Measurements from ENCODE around the gene CMTM8.
A peak's percentile ranks its signal among the peaks of the same experiment; 100 is the strongest.

The CMTM8 gene

GRCh38 chr3:32303977-32304881, 65.7 kb downstream of the CMTM8 start:
- Mint-ChIP-seq H3K4me1 (no peaks in the 10 kb centered on the region), H3K4me3 (no peak overlapping the region), H3K27me3 (peaks cover 16% of the 10 kb centered on the region), H3K36me3 (peaks cover 4% of the 10 kb centered on the region), H3K27ac (no peak overlapping the region), H3K9me3 (no peaks in the 10 kb centered on the region)
- ATAC-seq, result no peak

GRCh38 chr3:32305361-32305876, 66.9 kb downstream of the CMTM8 start:
- no peak for ATAC-seq
- Mint-ChIP-seq H3K27me3 (peaks cover 10% of the 10 kb centered on the region), H3K9me3 (no peaks in the 10 kb centered on the region), H3K4me1 (peaks cover 8% of the 10 kb centered on the region), H3K27ac (no peak overlapping the region), H3K4me3 (no peak overlapping the region), H3K36me3 (peaks cover 4% of the 10 kb centered on the region)

- Mint-ChIP-seq H3K4me3 (no peak overlapping the region), H3K9me3 (no peaks in the 10 kb centered on the region), H3K36me3 (peaks cover 4% of the 10 kb centered on the region), H3K27me3 (peaks cover 9% of the 10 kb centered on the region), H3K4me1 (peaks cover 8% of the 10 kb centered on the region), H3K27ac (no peak overlapping the region)
- no peak for ATAC-seq
Measured at GRCh38 chr3:32306072-32306471, 67.6 kb downstream of the CMTM8 start.

- H3K27ac Mint-ChIP-seq, result no peak overlapping the region
- no peak for ATAC-seq
- H3K36me3 Mint-ChIP-seq, result peaks cover 4% of the 10 kb centered on the region
Measured at GRCh38 chr3:32307591-32307990, 69.1 kb downstream of the CMTM8 start.

GRCh38 chr3:32308378-32308777, 69.9 kb downstream of the CMTM8 start:
- peaks cover 4% of the 10 kb centered on the region for H3K36me3 Mint-ChIP-seq
- no peak for ATAC-seq
- no peaks in the 10 kb centered on the region for H3K9me3 Mint-ChIP-seq
- peaks cover 8% of the 10 kb centered on the region for H3K4me1 Mint-ChIP-seq
- H3K27me3 Mint-ChIP-seq, result peaks cover 32% of the 10 kb centered on the region
- no peak overlapping the region for H3K27ac Mint-ChIP-seq
- no peak overlapping the region for H3K4me3 Mint-ChIP-seq

More at GRCh38 chr3:32307591-32307990, 69.1 kb downstream of the CMTM8 start:
- H3K4me3 Mint-ChIP-seq, result no peak overlapping the region
- peaks cover 24% of the 10 kb centered on the region for H3K27me3 Mint-ChIP-seq
- no peaks in the 10 kb centered on the region for H3K9me3 Mint-ChIP-seq
- peaks cover 8% of the 10 kb centered on the region for H3K4me1 Mint-ChIP-seq

DNA sequence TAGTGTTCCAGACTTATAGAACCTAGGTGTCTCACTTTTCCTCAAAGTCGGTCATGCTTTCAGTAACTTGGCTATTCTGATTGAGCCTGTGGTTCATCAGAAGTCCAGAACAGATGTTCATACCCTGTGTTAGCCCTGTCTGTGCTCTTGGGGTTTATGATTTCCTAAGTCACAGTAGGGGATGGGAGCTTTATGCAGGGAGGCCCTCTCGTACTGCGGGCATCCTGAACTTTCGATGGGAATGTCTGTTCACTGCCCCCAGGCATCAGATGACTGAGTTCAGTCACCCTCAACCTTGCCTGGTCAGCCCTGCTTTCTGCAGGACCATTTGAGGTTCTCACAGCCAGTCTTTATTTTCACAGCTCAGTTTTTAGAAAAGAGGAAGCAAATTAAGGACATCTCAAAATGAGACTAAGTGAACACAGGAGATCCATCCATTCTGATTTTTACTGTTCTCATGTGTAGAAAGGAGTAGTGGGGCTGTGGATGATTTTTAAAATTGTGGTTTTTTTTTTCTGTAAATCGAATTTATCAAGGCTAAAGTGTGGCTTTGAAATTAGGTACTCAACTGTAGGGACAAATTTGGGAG, 71.3 kb downstream of the CMTM8 start:
- Mint-ChIP-seq H3K27ac (no peak overlapping the region), H3K9me3 (no peaks in the 10 kb centered on the region), H3K4me1 (peaks cover 17% of the 10 kb centered on the region), H3K4me3 (no peak overlapping the region), H3K27me3 (peaks cover 43% of the 10 kb centered on the region), H3K36me3 (peaks cover 4% of the 10 kb centered on the region)
- peak; percentile 72 for ATAC-seq

DNA sequence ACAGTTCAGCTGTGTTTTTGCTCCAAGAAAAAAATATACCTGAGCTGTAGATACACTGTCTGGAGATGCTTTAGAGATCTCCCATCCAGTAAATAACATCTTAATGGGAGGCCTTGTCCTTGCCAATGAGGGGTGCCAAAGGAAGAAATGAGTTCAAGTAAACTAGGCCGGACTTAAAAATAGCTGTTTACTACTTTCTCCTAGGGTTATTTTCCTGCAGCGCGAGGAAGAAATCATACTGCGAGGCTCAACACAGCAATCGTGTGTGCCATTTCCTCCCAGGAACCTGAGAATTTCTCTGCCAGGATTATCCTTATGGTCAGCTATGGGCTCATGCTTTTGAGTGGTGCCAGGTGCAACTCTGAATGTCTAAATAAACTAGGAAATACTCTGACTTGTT, 71.9 kb downstream of the CMTM8 start:
- Mint-ChIP-seq H3K27ac (no peak overlapping the region), H3K36me3 (peaks cover 4% of the 10 kb centered on the region), H3K27me3 (peaks cover 43% of the 10 kb centered on the region), H3K9me3 (no peaks in the 10 kb centered on the region), H3K4me3 (no peak overlapping the region), H3K4me1 (peaks cover 17% of the 10 kb centered on the region)
- no peak for ATAC-seq

GRCh38 chr3:32310918-32311839, 72.7 kb downstream of the CMTM8 start:
- H3K4me3 Mint-ChIP-seq, result no peak overlapping the region
- no peak for ATAC-seq
- H3K4me1 Mint-ChIP-seq, result peaks cover 17% of the 10 kb centered on the region
- H3K27ac Mint-ChIP-seq, result no peak overlapping the region
- peaks cover 43% of the 10 kb centered on the region for H3K27me3 Mint-ChIP-seq
- no peaks in the 10 kb centered on the region for H3K9me3 Mint-ChIP-seq
- peaks cover 4% of the 10 kb centered on the region for H3K36me3 Mint-ChIP-seq

DNA sequence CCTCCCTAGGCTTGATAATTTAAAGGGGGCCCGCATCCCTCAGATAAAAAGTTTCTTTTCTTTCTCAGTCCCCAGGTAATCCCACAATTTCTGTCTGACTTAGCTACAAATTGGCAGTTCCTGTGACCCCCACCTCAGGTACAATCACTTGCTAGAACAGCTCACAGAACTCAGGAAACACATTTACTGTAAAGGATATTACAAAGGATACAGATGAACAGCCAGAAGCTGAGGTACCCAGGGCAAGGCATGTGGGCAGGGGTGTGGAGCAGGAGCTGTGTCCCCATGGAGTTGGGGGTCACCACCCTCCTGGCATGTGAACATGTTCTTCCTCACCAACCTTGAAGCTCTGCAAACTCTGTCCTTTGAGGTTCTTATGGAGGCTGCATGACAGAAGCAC, 73.8 kb downstream of the CMTM8 start:
- peaks cover 17% of the 10 kb centered on the region for H3K4me1 Mint-ChIP-seq
- no peak for ATAC-seq
- H3K27me3 Mint-ChIP-seq, result peaks cover 35% of the 10 kb centered on the region
- H3K4me3 Mint-ChIP-seq, result no peak overlapping the region
- no peaks in the 10 kb centered on the region for H3K36me3 Mint-ChIP-seq
- H3K27ac Mint-ChIP-seq, result no peak overlapping the region
- no peaks in the 10 kb centered on the region for H3K9me3 Mint-ChIP-seq

DNA sequence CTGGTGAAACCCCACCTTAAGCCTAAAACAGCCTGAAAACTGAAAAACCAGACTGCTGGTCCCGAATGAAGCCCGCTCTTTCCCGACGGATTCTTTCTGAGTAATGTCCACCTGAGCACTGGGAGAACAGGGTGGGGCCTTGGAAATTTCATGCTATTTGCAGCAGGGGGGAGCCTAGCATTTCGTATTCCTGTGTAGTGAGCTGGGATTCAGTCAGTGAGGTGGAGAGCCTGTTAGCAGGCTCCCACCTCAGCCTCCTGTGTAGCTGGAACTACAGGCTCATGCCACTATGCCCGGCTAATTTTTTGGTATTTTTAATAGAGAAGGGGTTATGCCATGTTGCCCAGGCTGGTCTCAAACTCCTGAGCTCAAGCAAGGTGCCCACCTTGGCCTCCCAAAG, 74.7 kb downstream of the CMTM8 start:
- Mint-ChIP-seq H3K27ac (no peak overlapping the region), H3K27me3 (peaks cover 35% of the 10 kb centered on the region), H3K4me1 (peaks cover 17% of the 10 kb centered on the region), H3K9me3 (no peaks in the 10 kb centered on the region), H3K36me3 (no peaks in the 10 kb centered on the region), H3K4me3 (no peak overlapping the region)
- no peak for ATAC-seq

GRCh38 chr3:32313723-32314473, 75.4 kb downstream of the CMTM8 start:
- Mint-ChIP-seq H3K36me3 (no peaks in the 10 kb centered on the region), H3K4me3 (no peak overlapping the region), H3K27ac (no peak overlapping the region), H3K27me3 (peaks cover 35% of the 10 kb centered on the region), H3K4me1 (peaks cover 17% of the 10 kb centered on the region), H3K9me3 (no peaks in the 10 kb centered on the region)
- peak; percentile 37 for ATAC-seq

DNA sequence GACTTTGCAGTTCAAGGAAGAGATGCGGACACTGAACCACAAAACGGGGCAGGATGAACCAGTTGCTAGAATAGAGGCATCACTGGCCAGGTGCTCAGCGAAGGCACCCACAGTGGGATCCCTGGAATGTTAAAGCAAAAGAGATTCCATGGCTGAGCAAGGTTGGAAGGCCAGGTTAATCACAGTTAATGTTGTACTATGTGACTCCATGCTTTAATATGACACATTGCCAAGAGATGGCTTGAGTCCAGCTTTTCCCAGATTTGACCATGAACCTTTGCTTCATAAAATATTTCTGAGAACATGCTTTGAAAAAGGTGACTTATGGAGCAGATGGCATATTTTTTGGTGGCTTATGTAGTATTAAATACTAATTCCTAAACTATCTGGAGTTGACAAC, 77.0 kb downstream of the CMTM8 start:
- Mint-ChIP-seq H3K27ac (no peak overlapping the region), H3K9me3 (no peaks in the 10 kb centered on the region), H3K36me3 (no peaks in the 10 kb centered on the region), H3K27me3 (peaks cover 46% of the 10 kb centered on the region), H3K4me1 (peaks cover 10% of the 10 kb centered on the region), H3K4me3 (no peak overlapping the region)
- ATAC-seq, result no peak

- no peaks in the 10 kb centered on the region for H3K36me3 Mint-ChIP-seq
- H3K4me3 Mint-ChIP-seq, result no peak overlapping the region
Measured at GRCh38 chr3:32316319-32316718, 77.8 kb downstream of the CMTM8 start.

DNA sequence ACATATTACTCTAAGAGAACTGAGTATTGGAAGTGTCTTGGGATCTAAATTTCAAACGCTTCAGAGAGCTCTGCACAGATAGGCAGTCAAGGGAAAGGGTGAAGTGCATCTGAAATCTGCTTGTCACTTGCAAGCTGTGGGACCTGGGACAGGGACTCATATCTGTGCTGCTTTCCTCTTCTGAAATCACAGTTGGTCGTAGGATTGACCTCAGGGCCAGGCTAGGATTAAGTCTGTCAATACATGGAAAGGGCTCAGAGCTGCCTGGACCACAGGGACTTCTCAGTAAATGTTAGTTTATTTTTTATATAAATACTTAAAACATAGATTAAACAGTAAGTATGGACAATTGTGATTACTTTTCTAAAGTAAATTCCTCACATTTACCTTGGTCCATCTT, 78.5 kb downstream of the CMTM8 start:
- H3K36me3 Mint-ChIP-seq, result no peaks in the 10 kb centered on the region
- no peaks in the 10 kb centered on the region for H3K9me3 Mint-ChIP-seq
- peaks cover 10% of the 10 kb centered on the region for H3K4me1 Mint-ChIP-seq
- ATAC-seq, result no peak
- H3K4me3 Mint-ChIP-seq, result no peak overlapping the region
- H3K27me3 Mint-ChIP-seq, result peaks cover 38% of the 10 kb centered on the region
- H3K27ac Mint-ChIP-seq, result no peak overlapping the region

More at GRCh38 chr3:32316319-32316718, 77.8 kb downstream of the CMTM8 start:
- H3K4me1 Mint-ChIP-seq, result peaks cover 10% of the 10 kb centered on the region
- H3K27me3 Mint-ChIP-seq, result peaks cover 44% of the 10 kb centered on the region
- H3K27ac Mint-ChIP-seq, result no peak overlapping the region
- ATAC-seq, result no peak
- no peaks in the 10 kb centered on the region for H3K9me3 Mint-ChIP-seq
